ENCODE data around the gene NRXN2.

The NRXN2 gene

DNA sequence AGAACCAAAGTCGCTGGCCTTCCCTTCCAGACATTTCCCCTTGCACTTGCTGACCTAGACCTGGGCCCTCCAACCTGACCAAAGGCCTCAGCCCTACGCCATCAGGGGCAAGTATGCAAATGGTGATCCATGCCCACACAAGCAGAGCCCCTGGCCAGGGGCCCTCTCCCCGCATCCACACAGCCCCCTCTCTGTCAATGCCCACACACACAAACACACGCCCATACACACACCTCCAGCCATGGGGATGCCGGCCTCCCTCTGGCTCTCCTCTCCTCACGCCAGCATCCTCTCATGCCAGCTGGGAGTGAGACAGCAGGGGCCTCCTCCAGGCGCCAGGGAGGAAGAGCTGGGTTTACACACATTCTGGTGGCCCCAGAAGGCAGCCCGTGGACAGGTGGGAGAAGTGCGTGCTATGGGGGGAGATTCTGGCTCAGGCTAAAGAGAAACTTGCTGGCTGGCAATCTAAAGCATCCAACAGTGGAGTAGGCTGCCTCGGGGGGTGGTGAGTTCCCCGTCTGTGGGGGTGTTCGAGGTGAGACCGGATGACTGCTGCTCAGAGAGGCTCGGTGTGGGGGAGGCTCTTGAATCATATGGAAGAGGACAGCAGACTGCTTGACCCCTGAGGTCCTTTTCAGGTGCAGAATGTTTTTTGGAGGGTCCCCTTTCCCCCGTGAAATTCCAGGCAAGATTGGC is 4.8 kb downstream of the NRXN2 start:
- H3F3A ChIP-seq (ENCODE audit: insufficient read depth, low read length): no peaks in the 10 kb centered on the region
- TF ChIP-seq EZH2phosphoT487 (IDR thresholded peaks at IDR 0.05; ENCODE audit: low read length) (no peak), EZH2 (optimal IDR thresholded peaks at IDR 0.05; ENCODE audit: low read depth, low read length) (no peak)
- TF ChIP-seq, protein P1, sequence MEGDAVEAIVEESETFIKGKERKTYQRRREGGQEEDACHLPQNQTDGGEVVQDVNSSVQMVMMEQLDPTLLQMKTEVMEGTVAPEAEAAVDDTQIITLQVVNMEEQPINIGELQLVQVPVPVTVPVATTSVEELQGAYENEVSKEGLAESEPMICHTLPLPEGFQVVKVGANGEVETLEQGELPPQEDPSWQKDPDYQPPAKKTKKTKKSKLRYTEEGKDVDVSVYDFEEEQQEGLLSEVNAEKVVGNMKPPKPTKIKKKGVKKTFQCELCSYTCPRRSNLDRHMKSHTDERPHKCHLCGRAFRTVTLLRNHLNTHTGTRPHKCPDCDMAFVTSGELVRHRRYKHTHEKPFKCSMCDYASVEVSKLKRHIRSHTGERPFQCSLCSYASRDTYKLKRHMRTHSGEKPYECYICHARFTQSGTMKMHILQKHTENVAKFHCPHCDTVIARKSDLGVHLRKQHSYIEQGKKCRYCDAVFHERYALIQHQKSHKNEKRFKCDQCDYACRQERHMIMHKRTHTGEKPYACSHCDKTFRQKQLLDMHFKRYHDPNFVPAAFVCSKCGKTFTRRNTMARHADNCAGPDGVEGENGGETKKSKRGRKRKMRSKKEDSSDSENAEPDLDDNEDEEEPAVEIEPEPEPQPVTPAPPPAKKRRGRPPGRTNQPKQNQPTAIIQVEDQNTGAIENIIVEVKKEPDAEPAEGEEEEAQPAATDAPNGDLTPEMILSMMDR (IDR thresholded peaks at IDR 0.05; ENCODE audit: low read length): no peak
- H3K27me3 ChIP-seq (replicated peaks; ENCODE audit: insufficient read depth, low read length): peaks cover 89% of the 10 kb centered on the region
- no peaks in the 10 kb centered on the region for H3K9me2 ChIP-seq (replicated peaks; ENCODE audit: insufficient read depth, low read length)
- H3K4me1 ChIP-seq (ENCODE audit: low read length): no peaks in the 10 kb centered on the region
- no peaks in the 10 kb centered on the region for H3K36me3 ChIP-seq (replicated peaks; ENCODE audit: insufficient read depth, low read length)
- no peak overlapping the region for H3K4me2 ChIP-seq (ENCODE audit: low read depth, low read length)
- H3K79me2 ChIP-seq (ENCODE audit: low read length): no peaks in the 10 kb centered on the region
- H3K9ac ChIP-seq (ENCODE audit: low read length): no peak overlapping the region
- no peak for DNase-seq
- H3K9me3 ChIP-seq (replicated peaks; ENCODE audit: insufficient read depth, low read length): no peaks in the 10 kb centered on the region
- H4K20me1 ChIP-seq (ENCODE audit: insufficient read depth, low read length): no peaks in the 10 kb centered on the region
- H2AFZ ChIP-seq (ENCODE audit: low read length): no peak overlapping the region
- H3K27ac ChIP-seq (ENCODE audit: low read length): no peak overlapping the region
- H3K4me3 ChIP-seq (ENCODE audit: low read length): no peak overlapping the region

DNA sequence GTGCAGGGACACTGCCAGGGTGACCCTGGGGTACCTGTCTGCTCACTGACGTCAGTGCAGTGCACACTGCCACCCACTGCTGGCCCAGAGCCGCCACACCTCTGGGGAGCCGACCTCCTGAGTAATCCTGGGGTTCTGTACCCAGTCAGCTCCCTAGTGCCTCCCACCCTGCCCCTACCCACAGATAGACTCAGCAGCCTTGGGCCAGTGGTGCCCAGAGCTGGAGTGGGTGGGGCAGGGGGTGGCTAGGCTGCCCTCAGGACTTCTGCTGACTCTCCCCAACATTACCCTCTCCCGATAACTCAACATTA is 5.8 kb downstream of the NRXN2 start:
- Histone ChIP-seq H3K9me2 (replicated peaks; ENCODE audit: insufficient read depth, low read length) (no peaks in the 10 kb centered on the region), H3K27ac (ENCODE audit: low read length) (no peak overlapping the region), H3K4me2 (ENCODE audit: low read depth, low read length) (no peak overlapping the region), H3K27me3 (replicated peaks; ENCODE audit: insufficient read depth, low read length) (peaks cover 86% of the 10 kb centered on the region), H3K36me3 (replicated peaks; ENCODE audit: insufficient read depth, low read length) (no peaks in the 10 kb centered on the region), H2AFZ (ENCODE audit: low read length) (no peak overlapping the region), H3K9me3 (replicated peaks; ENCODE audit: insufficient read depth, low read length) (no peaks in the 10 kb centered on the region), H3K4me1 (ENCODE audit: low read length) (no peaks in the 10 kb centered on the region), H3K4me3 (ENCODE audit: low read length) (no peak overlapping the region), H4K20me1 (ENCODE audit: insufficient read depth, low read length) (no peaks in the 10 kb centered on the region), H3K9ac (ENCODE audit: low read length) (no peak overlapping the region), H3K79me2 (ENCODE audit: low read length) (no peaks in the 10 kb centered on the region), H3F3A (ENCODE audit: insufficient read depth, low read length) (no peaks in the 10 kb centered on the region)
- TF ChIP-seq EZH2phosphoT487 (IDR thresholded peaks at IDR 0.05; ENCODE audit: low read length): no peak
- TF ChIP-seq, protein P1 (IDR thresholded peaks at IDR 0.05; ENCODE audit: low read length): no peak
- no peak for TF ChIP-seq EZH2 (optimal IDR thresholded peaks at IDR 0.05; ENCODE audit: low read depth, low read length)
- DNase-seq: no peak

DNA sequence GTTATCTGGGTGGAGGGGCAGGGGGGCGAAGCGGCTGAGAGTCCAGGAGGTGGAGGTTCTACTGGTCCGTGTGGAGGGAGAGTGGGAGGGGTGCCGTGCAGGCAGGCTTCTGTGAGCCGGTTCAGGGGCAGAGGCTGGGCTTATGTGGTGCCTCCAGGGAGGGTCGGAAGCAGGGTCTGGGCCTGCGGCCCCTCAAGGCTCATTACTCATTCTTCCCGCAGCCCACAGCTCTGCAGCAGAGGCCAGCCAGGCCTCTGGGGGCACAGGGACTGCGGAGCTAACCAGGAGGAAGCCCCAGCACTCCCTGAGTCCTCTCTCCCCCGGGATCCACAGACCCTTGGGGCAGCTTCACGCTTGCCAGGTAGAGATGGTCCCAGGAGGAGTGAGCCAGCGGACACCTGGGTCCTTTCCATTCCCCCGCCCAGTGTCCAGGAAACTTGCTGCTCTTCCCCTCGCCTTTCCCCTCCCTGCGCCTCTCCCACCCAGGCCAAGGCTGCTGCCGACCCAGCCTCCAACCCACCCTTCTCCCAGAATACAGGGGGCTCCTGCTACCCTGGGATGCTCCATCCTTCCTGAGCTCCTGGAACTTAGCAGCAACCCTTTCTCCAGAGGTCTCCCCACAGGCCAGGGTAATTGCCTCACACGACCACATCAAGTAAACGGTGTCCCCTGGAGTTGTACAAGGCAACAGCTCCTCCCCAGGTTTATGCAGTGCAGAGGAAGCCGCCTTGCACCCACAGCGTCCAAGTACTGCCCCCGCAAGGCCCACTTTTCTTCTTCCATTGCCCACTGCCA is 6.3 kb downstream of the NRXN2 start:
- Histone ChIP-seq H3K4me1 (ENCODE audit: low read length) (no peaks in the 10 kb centered on the region), H4K20me1 (ENCODE audit: insufficient read depth, low read length) (no peaks in the 10 kb centered on the region), H3K9me3 (replicated peaks; ENCODE audit: insufficient read depth, low read length) (no peaks in the 10 kb centered on the region), H3K4me3 (ENCODE audit: low read length) (no peak overlapping the region), H3K9me2 (replicated peaks; ENCODE audit: insufficient read depth, low read length) (no peaks in the 10 kb centered on the region), H3K36me3 (replicated peaks; ENCODE audit: insufficient read depth, low read length) (no peaks in the 10 kb centered on the region), H3K9ac (ENCODE audit: low read length) (no peak overlapping the region), H3F3A (ENCODE audit: insufficient read depth, low read length) (no peaks in the 10 kb centered on the region), H2AFZ (ENCODE audit: low read length) (no peak overlapping the region), H3K27ac (ENCODE audit: low read length) (no peak overlapping the region), H3K4me2 (ENCODE audit: low read depth, low read length) (no peak overlapping the region), H3K27me3 (replicated peaks; ENCODE audit: insufficient read depth, low read length) (peaks cover 85% of the 10 kb centered on the region), H3K79me2 (ENCODE audit: low read length) (no peaks in the 10 kb centered on the region)
- TF ChIP-seq EZH2 (optimal IDR thresholded peaks at IDR 0.05; ENCODE audit: low read depth, low read length) (no peak), EZH2phosphoT487 (IDR thresholded peaks at IDR 0.05; ENCODE audit: low read length) (no peak)
- TF ChIP-seq, protein P1 (IDR thresholded peaks at IDR 0.05; ENCODE audit: low read length): no peak
- DNase-seq: no peak

Measured in MM.1S (cell line).